Measurements from ENCODE around the gene RAB26. TPM values are rescaled to one million over a fixed set of nuclear protein-coding genes. Genes with fewer than 3 reads are reported as not detected.

The RAB26 gene
- total and polyA plus RNA-seq, 2 experiments from 2014 or later, result 4.1 to 8.7 TPM

DNA sequence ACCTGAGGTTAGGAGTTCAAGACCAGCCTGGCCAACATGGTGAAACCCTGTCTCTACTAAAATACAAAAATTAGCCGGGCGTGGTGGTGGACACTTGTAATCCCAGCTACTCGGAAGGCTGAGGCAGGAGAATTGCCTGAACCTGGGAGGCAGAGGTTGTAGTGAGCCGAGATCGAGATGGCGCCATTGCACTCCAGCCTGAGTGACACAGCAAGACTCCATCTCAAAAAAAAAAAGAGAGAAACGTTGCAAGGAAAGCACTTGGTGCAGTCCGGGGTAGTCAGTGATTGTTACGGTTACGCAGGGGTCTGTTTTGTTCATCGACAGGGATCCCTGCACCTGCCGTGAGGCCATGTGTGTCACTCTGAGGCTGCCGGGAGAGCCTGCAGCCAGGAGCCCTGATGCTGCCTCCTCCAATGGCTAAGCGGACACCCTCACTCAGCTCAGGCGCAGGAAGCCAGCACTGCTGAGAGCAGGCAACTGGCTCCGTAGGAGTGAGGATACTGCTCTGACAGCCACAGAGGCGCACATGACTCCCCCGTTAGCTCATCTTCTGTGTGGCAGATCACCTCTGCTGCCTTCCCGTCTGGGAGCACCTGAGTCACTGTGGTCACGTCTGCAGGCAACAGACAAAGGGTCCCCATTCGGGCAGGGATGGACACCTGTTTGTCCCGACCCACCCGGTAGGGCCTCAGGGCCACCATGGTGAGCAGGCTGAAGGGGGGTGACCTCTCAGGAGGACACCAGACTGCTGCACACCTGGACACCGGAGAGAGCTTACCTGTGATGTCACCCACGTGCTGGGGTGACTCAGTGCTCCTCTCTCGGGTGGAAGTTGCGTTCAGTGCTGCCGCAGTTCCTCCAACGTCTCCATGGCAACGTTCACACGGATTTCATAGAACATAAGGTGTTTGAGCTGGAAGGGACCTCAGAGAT lies 5.2 kb upstream of the RAB26 start (continued):
- TF ChIP-seq, protein P1, sequence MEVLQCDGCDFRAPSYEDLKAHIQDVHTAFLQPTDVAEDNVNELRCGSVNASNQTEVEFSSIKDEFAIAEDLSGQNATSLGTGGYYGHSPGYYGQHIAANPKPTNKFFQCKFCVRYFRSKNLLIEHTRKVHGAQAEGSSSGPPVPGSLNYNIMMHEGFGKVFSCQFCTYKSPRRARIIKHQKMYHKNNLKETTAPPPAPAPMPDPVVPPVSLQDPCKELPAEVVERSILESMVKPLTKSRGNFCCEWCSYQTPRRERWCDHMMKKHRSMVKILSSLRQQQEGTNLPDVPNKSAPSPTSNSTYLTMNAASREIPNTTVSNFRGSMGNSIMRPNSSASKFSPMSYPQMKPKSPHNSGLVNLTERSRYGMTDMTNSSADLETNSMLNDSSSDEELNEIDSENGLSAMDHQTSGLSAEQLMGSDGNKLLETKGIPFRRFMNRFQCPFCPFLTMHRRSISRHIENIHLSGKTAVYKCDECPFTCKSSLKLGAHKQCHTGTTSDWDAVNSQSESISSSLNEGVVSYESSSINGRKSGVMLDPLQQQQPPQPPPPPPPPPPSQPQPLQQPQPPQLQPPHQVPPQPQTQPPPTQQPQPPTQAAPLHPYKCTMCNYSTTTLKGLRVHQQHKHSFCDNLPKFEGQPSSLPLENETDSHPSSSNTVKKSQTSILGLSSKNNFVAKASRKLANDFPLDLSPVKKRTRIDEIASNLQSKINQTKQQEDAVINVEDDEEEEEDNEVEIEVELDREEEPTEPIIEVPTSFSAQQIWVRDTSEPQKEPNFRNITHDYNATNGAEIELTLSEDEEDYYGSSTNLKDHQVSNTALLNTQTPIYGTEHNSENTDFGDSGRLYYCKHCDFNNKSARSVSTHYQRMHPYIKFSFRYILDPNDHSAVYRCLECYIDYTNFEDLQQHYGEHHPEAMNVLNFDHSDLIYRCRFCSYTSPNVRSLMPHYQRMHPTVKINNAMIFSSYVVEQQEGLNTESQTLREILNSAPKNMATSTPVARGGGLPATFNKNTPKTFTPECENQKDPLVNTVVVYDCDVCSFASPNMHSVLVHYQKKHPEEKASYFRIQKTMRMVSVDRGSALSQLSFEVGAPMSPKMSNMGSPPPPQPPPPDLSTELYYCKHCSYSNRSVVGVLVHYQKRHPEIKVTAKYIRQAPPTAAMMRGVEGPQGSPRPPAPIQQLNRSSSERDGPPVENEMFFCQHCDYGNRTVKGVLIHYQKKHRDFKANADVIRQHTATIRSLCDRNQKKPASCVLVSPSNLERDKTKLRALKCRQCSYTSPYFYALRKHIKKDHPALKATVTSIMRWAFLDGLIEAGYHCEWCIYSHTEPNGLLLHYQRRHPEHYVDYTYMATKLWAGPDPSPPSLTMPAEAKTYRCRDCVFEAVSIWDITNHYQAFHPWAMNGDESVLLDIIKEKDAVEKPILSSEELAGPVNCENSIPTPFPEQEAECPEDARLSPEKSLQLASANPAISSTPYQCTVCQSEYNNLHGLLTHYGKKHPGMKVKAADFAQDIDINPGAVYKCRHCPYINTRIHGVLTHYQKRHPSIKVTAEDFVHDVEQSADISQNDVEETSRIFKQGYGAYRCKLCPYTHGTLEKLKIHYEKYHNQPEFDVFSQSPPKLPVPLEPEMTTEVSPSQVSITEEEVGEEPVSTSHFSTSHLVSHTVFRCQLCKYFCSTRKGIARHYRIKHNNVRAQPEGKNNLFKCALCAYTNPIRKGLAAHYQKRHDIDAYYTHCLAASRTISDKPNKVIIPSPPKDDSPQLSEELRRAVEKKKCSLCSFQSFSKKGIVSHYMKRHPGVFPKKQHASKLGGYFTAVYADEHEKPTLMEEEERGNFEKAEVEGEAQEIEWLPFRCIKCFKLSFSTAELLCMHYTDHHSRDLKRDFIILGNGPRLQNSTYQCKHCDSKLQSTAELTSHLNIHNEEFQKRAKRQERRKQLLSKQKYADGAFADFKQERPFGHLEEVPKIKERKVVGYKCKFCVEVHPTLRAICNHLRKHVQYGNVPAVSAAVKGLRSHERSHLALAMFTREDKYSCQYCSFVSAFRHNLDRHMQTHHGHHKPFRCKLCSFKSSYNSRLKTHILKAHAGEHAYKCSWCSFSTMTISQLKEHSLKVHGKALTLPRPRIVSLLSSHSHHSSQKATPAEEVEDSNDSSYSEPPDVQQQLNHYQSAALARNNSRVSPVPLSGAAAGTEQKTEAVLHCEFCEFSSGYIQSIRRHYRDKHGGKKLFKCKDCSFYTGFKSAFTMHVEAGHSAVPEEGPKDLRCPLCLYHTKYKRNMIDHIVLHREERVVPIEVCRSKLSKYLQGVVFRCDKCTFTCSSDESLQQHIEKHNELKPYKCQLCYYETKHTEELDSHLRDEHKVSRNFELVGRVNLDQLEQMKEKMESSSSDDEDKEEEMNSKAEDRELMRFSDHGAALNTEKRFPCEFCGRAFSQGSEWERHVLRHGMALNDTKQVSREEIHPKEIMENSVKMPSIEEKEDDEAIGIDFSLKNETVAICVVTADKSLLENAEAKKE (CRISPR knock-in tag; IDR thresholded peaks at IDR 0.05), result no peak

DNA sequence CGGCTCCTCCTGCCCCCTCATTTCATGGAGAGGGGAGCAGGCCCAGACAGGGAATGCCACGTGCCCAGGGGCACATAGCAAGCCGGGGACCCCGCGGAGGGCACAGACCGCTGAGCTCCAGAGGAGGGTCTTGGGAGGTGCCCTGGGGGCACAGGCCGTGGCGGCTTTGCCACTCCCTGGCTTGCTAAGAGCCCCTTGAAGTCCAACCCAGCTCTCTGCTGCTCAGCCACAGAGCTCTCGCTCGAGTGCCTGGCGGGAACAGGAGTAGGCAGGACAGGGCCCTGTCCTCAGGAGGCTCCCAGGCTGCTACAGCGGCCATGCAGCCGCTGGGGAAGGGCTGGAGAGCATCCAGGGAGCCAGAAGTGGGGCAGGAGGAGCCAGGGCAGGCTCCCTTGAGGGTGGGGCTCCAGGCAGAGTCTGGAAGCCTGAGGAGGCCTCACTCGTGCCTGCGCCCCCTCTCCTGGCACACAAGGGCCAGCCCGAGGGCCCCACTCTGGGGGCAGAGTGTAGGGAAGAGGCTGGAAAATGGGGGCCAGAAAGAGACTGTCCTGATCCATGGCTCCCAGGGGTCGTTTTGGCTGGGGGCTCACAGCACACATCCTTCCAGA lies 4.4 kb upstream of the RAB26 start:
- peak; percentile 4 for DNase-seq (ENCODE audit: low spot score)
- Mint-ChIP-seq H3K4me1 (no peaks in the 10 kb centered on the region; the same call in 2 of the 3 replicates), H3K9me3 (no peaks in the 10 kb centered on the region), H3K36me3 (ENCODE audit: low read depth) (no peaks in the 10 kb centered on the region), H3K4me3 (no peak overlapping the region), H3K27me3 (ENCODE audit: insufficient read depth, low read depth, poor library complexity) (peaks cover 10% of the 10 kb centered on the region), H3K27ac (no peak overlapping the region)
- Histone ChIP-seq H3K27me3 (ENCODE audit: insufficient read depth) (peaks cover 9% of the 10 kb centered on the region; the same call in 1 of the 2 replicates), H3K4me1 (ENCODE audit: insufficient read depth) (no peaks in the 10 kb centered on the region), H3K4me2 (no peak overlapping the region), H3K4me3 (no peak overlapping the region), H3K9me2 (ENCODE audit: insufficient read depth) (no peaks in the 10 kb centered on the region), H3K27ac (ENCODE audit: low read depth) (no peak overlapping the region), H4K20me1 (replicated peaks; ENCODE audit: insufficient read depth) (no peaks in the 10 kb centered on the region), H3F3A (replicated peaks; ENCODE audit: low read depth) (peaks cover 11% of the 10 kb centered on the region), H3K36me3 (ENCODE audit: insufficient read depth) (no peaks in the 10 kb centered on the region), H2AFZ (no peak overlapping the region), H3K79me2 (replicated peaks; ENCODE audit: insufficient read depth) (no peaks in the 10 kb centered on the region)
- no peak for ATAC-seq
- TF ChIP-seq NANOG (IDR thresholded peaks at IDR 0.05; ENCODE audit: borderline replicate concordance) (no peak), JUNB (IDR thresholded peaks at IDR 0.05; ENCODE audit: unreplicated experiment) (no peak), STAT1 (IDR thresholded peaks at IDR 0.05; ENCODE audit: unreplicated experiment) (no peak), EZH2 (IDR thresholded peaks at IDR 0.05; ENCODE audit: low read depth, unreplicated experiment) (no peak), EZH2phosphoT487 (IDR thresholded peaks at IDR 0.05; ENCODE audit: unreplicated experiment) (no peak), ZNF331 (CRISPR knock-in tag; IDR thresholded peaks at IDR 0.05; ENCODE audit: low read depth) (no peak), CREB1 (CRISPR knock-in tag; IDR thresholded peaks at IDR 0.05; ENCODE audit: low read depth) (no peak)
- TF ChIP-seq, protein P2, sequence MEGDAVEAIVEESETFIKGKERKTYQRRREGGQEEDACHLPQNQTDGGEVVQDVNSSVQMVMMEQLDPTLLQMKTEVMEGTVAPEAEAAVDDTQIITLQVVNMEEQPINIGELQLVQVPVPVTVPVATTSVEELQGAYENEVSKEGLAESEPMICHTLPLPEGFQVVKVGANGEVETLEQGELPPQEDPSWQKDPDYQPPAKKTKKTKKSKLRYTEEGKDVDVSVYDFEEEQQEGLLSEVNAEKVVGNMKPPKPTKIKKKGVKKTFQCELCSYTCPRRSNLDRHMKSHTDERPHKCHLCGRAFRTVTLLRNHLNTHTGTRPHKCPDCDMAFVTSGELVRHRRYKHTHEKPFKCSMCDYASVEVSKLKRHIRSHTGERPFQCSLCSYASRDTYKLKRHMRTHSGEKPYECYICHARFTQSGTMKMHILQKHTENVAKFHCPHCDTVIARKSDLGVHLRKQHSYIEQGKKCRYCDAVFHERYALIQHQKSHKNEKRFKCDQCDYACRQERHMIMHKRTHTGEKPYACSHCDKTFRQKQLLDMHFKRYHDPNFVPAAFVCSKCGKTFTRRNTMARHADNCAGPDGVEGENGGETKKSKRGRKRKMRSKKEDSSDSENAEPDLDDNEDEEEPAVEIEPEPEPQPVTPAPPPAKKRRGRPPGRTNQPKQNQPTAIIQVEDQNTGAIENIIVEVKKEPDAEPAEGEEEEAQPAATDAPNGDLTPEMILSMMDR (conservative IDR thresholded peaks at IDR 0.05; ENCODE audit: low read depth in 2 of 2), result no peak
- TF ChIP-seq, protein P3, sequence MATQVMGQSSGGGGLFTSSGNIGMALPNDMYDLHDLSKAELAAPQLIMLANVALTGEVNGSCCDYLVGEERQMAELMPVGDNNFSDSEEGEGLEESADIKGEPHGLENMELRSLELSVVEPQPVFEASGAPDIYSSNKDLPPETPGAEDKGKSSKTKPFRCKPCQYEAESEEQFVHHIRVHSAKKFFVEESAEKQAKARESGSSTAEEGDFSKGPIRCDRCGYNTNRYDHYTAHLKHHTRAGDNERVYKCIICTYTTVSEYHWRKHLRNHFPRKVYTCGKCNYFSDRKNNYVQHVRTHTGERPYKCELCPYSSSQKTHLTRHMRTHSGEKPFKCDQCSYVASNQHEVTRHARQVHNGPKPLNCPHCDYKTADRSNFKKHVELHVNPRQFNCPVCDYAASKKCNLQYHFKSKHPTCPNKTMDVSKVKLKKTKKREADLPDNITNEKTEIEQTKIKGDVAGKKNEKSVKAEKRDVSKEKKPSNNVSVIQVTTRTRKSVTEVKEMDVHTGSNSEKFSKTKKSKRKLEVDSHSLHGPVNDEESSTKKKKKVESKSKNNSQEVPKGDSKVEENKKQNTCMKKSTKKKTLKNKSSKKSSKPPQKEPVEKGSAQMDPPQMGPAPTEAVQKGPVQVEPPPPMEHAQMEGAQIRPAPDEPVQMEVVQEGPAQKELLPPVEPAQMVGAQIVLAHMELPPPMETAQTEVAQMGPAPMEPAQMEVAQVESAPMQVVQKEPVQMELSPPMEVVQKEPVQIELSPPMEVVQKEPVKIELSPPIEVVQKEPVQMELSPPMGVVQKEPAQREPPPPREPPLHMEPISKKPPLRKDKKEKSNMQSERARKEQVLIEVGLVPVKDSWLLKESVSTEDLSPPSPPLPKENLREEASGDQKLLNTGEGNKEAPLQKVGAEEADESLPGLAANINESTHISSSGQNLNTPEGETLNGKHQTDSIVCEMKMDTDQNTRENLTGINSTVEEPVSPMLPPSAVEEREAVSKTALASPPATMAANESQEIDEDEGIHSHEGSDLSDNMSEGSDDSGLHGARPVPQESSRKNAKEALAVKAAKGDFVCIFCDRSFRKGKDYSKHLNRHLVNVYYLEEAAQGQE (IDR thresholded peaks at IDR 0.05; ENCODE audit: unreplicated experiment), result no peak

Data from GM23338 (cell line).